H9 (cell line): ENCODE results near the gene RCOR3. TPM values are rescaled to one million over a fixed set of nuclear protein-coding genes. Genes with fewer than 3 reads are reported as not detected.
A peak's percentile ranks its signal among the peaks of the same experiment; 100 is the strongest.
"Not testable (repeated sequence)": the region's sequence is repeated elsewhere in the genome, so short reads cannot be mapped to it uniquely, and the experiment has no call there.

Experiments
- DNase-seq: peaks from one replicate; pipeline ENCODE4 v3.0.0-alpha.2; 2017
- H2AFZ ChIP-seq: one replicate; pipeline ENCODE4 v1.6.1; 2013; ENCODE audit warnings: mild to moderate bottlenecking, low read length, control low read depth, moderate library complexity
- H2AK5ac ChIP-seq: 2 replicates; pipeline ENCODE4 v1.6.1; 2013; ENCODE audit warnings: low read length, control low read depth, mixed read lengths; ENCODE audit not compliant: insufficient read length
- H2BK120ac ChIP-seq: one replicate; pipeline ENCODE4 v1.6.1; 2013; ENCODE audit warnings: low read depth, mild to moderate bottlenecking, low read length, control low read depth, inconsistent platforms; ENCODE audit not compliant: poor library complexity, severe bottlenecking
- H2BK12ac ChIP-seq: 2 replicates; pipeline ENCODE4 v1.6.1; 2013; ENCODE audit warnings: low read length, control low read depth, mixed read lengths, low read depth; ENCODE audit not compliant: insufficient read length
- H2BK15ac ChIP-seq: 2 replicates; pipeline ENCODE4 v1.6.1; 2013; ENCODE audit warnings: low read depth, low read length, control low read depth
- H2BK20ac ChIP-seq: one replicate; pipeline ENCODE4 v1.6.1; 2013; ENCODE audit warnings: low read depth, mild to moderate bottlenecking, low read length, control low read depth, inconsistent platforms; ENCODE audit not compliant: poor library complexity, severe bottlenecking
- H2BK5ac ChIP-seq: 2 replicates; pipeline ENCODE4 v1.6.1; 2013; ENCODE audit warnings: low read length, control low read depth, mixed read lengths; ENCODE audit not compliant: insufficient read length
- H3K14ac ChIP-seq: 2 replicates; pipeline ENCODE4 v1.6.1; 2013; ENCODE audit warnings: low read length, control low read depth; ENCODE audit not compliant: insufficient read depth
- H3K18ac ChIP-seq: 2 replicates; pipeline ENCODE4 v1.6.1; 2013; ENCODE audit warnings: low read depth, mild to moderate bottlenecking, mixed read lengths, low read length, control low read depth; ENCODE audit not compliant: insufficient read length
- H3K23ac ChIP-seq: 2 replicates; pipeline ENCODE4 v1.6.1; 2013; ENCODE audit warnings: low read length, control low read depth, mixed read lengths, low read depth; ENCODE audit not compliant: insufficient read length
- H3K23me2 ChIP-seq: 2 replicates; pipeline ENCODE4 v1.6.1; 2013; ENCODE audit warnings: low read depth, mild to moderate bottlenecking, mixed read lengths, low read length, control low read depth; ENCODE audit not compliant: insufficient read length, poor library complexity, severe bottlenecking
- H3K27ac ChIP-seq: 2 replicates; pipeline ENCODE4 v1.5.1; 2013; ENCODE audit warnings: low read length, control low read depth, mixed read lengths, low read depth; ENCODE audit not compliant: insufficient read length
- H3K27me3 ChIP-seq: 2 replicates; pipeline ENCODE4 v1.6.1; 2013; ENCODE audit warnings: low read length, control low read depth, inconsistent platforms; ENCODE audit not compliant: insufficient read depth
- H3K4ac ChIP-seq: 2 replicates; pipeline ENCODE4 v1.6.1; 2013; ENCODE audit warnings: low read depth, mild to moderate bottlenecking, control low read depth, inconsistent platforms, low read length, moderate library complexity
- H3K4me1 ChIP-seq: 2 replicates; pipeline ENCODE4 v1.6.1; 2013; ENCODE audit warnings: low read length, control low read depth, inconsistent platforms; ENCODE audit not compliant: insufficient read depth
- H3K4me2 ChIP-seq: 2 replicates; pipeline ENCODE4 v1.6.1; 2013; ENCODE audit warnings: low read length, control low read depth, mixed read lengths; ENCODE audit not compliant: insufficient read length, insufficient read depth
- H3K56ac ChIP-seq: 2 replicates; pipeline ENCODE4 v1.6.1; 2013; ENCODE audit warnings: low read depth, mild to moderate bottlenecking, mixed read lengths, low read length, control low read depth; ENCODE audit not compliant: insufficient read length
- H3K79me1 ChIP-seq: 2 replicates; pipeline ENCODE4 v1.6.1; 2013; ENCODE audit warnings: low read depth, mild to moderate bottlenecking, moderate library complexity, low read length, control low read depth, inconsistent platforms; ENCODE audit not compliant: insufficient read depth, poor library complexity, severe bottlenecking
- H3K79me2 ChIP-seq: 2 replicates; pipeline ENCODE4 v1.6.1; 2013; ENCODE audit warnings: low read length, control low read depth, inconsistent platforms; ENCODE audit not compliant: insufficient read depth
- H3K9ac ChIP-seq: 2 replicates; pipeline ENCODE4 v1.6.1; 2013; ENCODE audit warnings: low read length, control low read depth, mixed read lengths; ENCODE audit not compliant: insufficient read length; ENCODE audit errors: extremely low read depth
- H3K9me3 ChIP-seq: one replicate; pipeline ENCODE4 v1.6.1; 2013; ENCODE audit warnings: low read depth, low read length, inconsistent platforms; ENCODE audit not compliant: control insufficient read depth
- H3T11ph ChIP-seq: one replicate; pipeline ENCODE4 v1.6.1; 2013; ENCODE audit warnings: mild to moderate bottlenecking, low read length, control low read depth, inconsistent platforms
- H4K20me1 ChIP-seq: one replicate; pipeline ENCODE4 v1.6.1; 2013; ENCODE audit not compliant: control insufficient read depth, insufficient read length, insufficient read depth
- H4K5ac ChIP-seq: 2 replicates; pipeline ENCODE4 v1.6.1; 2013; ENCODE audit warnings: low read depth, mild to moderate bottlenecking, mixed read lengths, low read length, control low read depth; ENCODE audit not compliant: insufficient read length
- H4K8ac ChIP-seq: replicated peaks from 2 replicates; pipeline ENCODE4 v1.6.1; 2013; ENCODE audit warnings: low read length, control low read depth, mixed read lengths, low read depth; ENCODE audit not compliant: insufficient read length
- H4K91ac ChIP-seq: 2 replicates; pipeline ENCODE4 v1.6.1; 2013; ENCODE audit warnings: low read depth, mild to moderate bottlenecking, moderate library complexity, mixed read lengths, low read length, control low read depth; ENCODE audit not compliant: insufficient read length
- H3K27ac Mint-ChIP-seq, 3 experiments: 2 replicates in 2 of 3; 3 replicates in 1 of 3; pipeline ENCODE4 v1.8.0; 2020 to 2021; ENCODE audit warnings: mixed read lengths in 3 of 3, mild to moderate bottlenecking in 1 of 3, moderate library complexity in 1 of 3
- H3K27me3 Mint-ChIP-seq: 2 replicates; pipeline ENCODE4 v1.8.0; 2021; ENCODE audit warnings: low read depth, mild to moderate bottlenecking, moderate library complexity, mixed read lengths
- H3K36me3 Mint-ChIP-seq, 3 experiments: 2 replicates in 2 of 3; 3 replicates in 1 of 3; pipeline ENCODE4 v1.8.0; 2020 to 2021; ENCODE audit warnings: low read depth in 3 of 3, mixed read lengths in 3 of 3; ENCODE audit not compliant: insufficient read depth in 1 of 3
- H3K4me1 Mint-ChIP-seq, 2 experiments: 2 replicates each; pipeline ENCODE4 v1.8.0; 2020; ENCODE audit warnings: mixed read lengths in 2 of 2
- H3K4me3 Mint-ChIP-seq, 2 experiments: 2 replicates in 1 of 2; 3 replicates in 1 of 2; pipeline ENCODE4 v1.8.0; 2020 to 2021; ENCODE audit warnings: mild to moderate bottlenecking in 2 of 2, mixed read lengths in 2 of 2, moderate library complexity in 1 of 2
- H3K9me3 Mint-ChIP-seq, 2 experiments: 2 replicates in 1 of 2; 3 replicates in 1 of 2; pipeline ENCODE4 v1.8.0; 2020; ENCODE audit warnings: mild to moderate bottlenecking in 2 of 2, mixed read lengths in 2 of 2, moderate library complexity in 1 of 2
- WGBS: extraction: QIAGEN DNeasy Blood & Tissue Kit; methylation state at CpG from one replicate; pipeline ENCODE4 v1.1.7; 2013; ENCODE audit warnings: missing lambda C conversion rate, low lambda C conversion rate, mixed read lengths; ENCODE audit not compliant: insufficient read length; ENCODE audit errors: extremely low coverage; 5-methylcytosine and 5-hydroxymethylcytosine counted together
- total RNA-seq: library from RNA; stranded (reverse); gene quantifications from 2 replicates; pipeline ENCODE4 v1.2.1, GENCODE V29; 2021

RCOR3 gene
- total RNA-seq, 1 experiment from 2014 or later: 37.2 TPM

DNA sequence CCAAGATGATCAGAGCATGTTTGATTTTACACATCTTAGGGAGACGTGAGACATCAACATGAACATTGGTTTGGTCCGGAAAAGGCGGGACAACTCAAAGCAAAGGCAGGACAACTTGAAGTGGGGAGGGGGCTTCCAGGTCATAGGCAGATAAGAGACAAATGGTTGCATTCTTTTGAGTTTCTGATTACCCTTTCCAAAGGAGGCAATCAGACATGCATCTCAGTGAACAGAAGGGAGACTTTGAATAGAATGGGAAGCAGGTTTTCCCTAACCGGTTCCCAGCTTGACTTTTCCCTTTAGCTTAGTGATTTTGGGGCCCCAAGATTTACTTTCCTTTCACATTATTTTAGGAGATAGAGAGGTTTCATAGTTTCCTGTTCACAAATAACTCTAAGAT lies 12.6 kb upstream of the RCOR3 start:
- not testable (repeated sequence) for H3T11ph ChIP-seq, H3K4me3 Mint-ChIP-seq, H2BK20ac ChIP-seq, H2BK12ac ChIP-seq, H4K20me1 ChIP-seq, H3K27me3 ChIP-seq, H3K27ac ChIP-seq, H4K8ac ChIP-seq, H3K14ac ChIP-seq, H3K4me2 ChIP-seq, H3K4me1 ChIP-seq, H3K4ac ChIP-seq, H3K36me3 Mint-ChIP-seq, H3K23ac ChIP-seq, H2BK5ac ChIP-seq, H2BK15ac ChIP-seq, H3K79me1 ChIP-seq, H3K9me3 Mint-ChIP-seq, H3K23me2 ChIP-seq, H4K91ac ChIP-seq, H3K79me2 ChIP-seq, DNase-seq, H3K9me3 ChIP-seq, H4K5ac ChIP-seq, H3K18ac ChIP-seq, H3K27me3 Mint-ChIP-seq, H2AK5ac ChIP-seq, H2AFZ ChIP-seq, H3K56ac ChIP-seq, H2BK120ac ChIP-seq, H3K9ac ChIP-seq
- no CpG with 5 or more reads among the region's 4 CpGs for WGBS
- H3K27ac Mint-ChIP-seq: peak overlapping the region in 1 of 3 experiments; percentile 16; a peak in 2 of 7 replicates
- peaks cover 17 to 24% of the 10 kb centered on the region in 2 experiments for H3K4me1 Mint-ChIP-seq
